Measurements from ENCODE around the gene ZBTB20.
A peak's percentile ranks its signal among the peaks of the same experiment; 100 is the strongest.

ZBTB20 gene

GRCh38 chr3:114664006-114664405 is 483.1 kb downstream of the ZBTB20 start:
- DNase-seq: no peak

GRCh38 chr3:114660808-114661207 is 486.3 kb downstream of the ZBTB20 start:
- no peak for DNase-seq

- DNase-seq: no peak
Observed at GRCh38 chr3:114660124-114660523, 487.0 kb downstream of the ZBTB20 start.

GRCh38 chr3:114659109-114660061 is 487.7 kb downstream of the ZBTB20 start:
- no peak for DNase-seq

- DNase-seq: no peak
Observed at GRCh38 chr3:114651555-114651954, 495.5 kb downstream of the ZBTB20 start.

GRCh38 chr3:114650808-114651207 is 496.3 kb downstream of the ZBTB20 start:
- no peak for DNase-seq

GRCh38 chr3:114649331-114649730 is 497.8 kb downstream of the ZBTB20 start:
- peak; percentile 17 for DNase-seq

- DNase-seq: no peak
Observed at GRCh38 chr3:114646526-114646925, 500.6 kb downstream of the ZBTB20 start.

GRCh38 chr3:114645392-114645791 is 501.7 kb downstream of the ZBTB20 start:
- no peak for DNase-seq

- DNase-seq: no peak
Observed at GRCh38 chr3:114644367-114644766, 502.7 kb downstream of the ZBTB20 start.

GRCh38 chr3:114642951-114643741 is 503.9 kb downstream of the ZBTB20 start:
- no peak for DNase-seq

GRCh38 chr3:114640126-114640525 is 507.0 kb downstream of the ZBTB20 start:
- no peak for DNase-seq

GRCh38 chr3:114639171-114639570 is 507.9 kb downstream of the ZBTB20 start:
- no peak for DNase-seq

GRCh38 chr3:114635878-114636277 is 511.2 kb downstream of the ZBTB20 start:
- DNase-seq: no peak

GRCh38 chr3:114634635-114635034 is 512.5 kb downstream of the ZBTB20 start:
- peak; percentile 10 for DNase-seq

GRCh38 chr3:114632757-114633424 is 514.2 kb downstream of the ZBTB20 start:
- no peak for DNase-seq

GRCh38 chr3:114627770-114628169 is 519.3 kb downstream of the ZBTB20 start:
- DNase-seq: no peak

GRCh38 chr3:114626751-114627150 is 520.3 kb downstream of the ZBTB20 start:
- DNase-seq: no peak

- DNase-seq: peak; percentile 69
Observed at GRCh38 chr3:114624571-114625181, 522.4 kb downstream of the ZBTB20 start.

GRCh38 chr3:114624047-114624445 is 523.0 kb downstream of the ZBTB20 start:
- no peak for DNase-seq

GRCh38 chr3:114623420-114624046 is 523.6 kb downstream of the ZBTB20 start:
- no peak for DNase-seq

GRCh38 chr3:114622001-114622400 is 525.1 kb downstream of the ZBTB20 start:
- no peak for DNase-seq
